ENCODE results near the gene FAR2. TPM values are rescaled to one million over a fixed set of nuclear protein-coding genes. Genes with fewer than 3 reads are reported as not detected.
A peak's percentile ranks its signal among the peaks of the same experiment; 100 is the strongest.

FAR2 gene
- total RNA-seq, 4 donors from 2014 or later, result 8.4 to 16.6 (median 8.8) TPM

DNA sequence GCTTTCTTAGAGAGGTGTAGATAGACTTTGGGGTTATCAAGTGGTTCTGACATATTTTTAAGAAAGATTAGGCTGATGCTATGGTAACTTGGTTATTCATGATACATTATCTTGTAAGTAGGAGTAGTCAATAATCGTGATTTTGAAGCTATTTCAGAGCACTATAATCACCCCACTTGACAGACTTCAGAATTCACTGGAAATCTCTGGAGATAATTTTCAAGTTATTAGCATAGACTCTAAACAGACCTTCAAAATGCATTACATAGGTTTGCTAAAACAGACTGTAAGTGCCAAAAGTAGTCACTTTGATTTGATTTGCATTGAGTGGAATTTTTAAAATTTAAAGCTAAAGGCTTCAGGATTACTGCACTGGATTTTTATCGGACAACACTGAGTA is 157.6 kb downstream of the FAR2 start:
- 84 to 96% methylated on average over 2 of the region's 2 CpGs for WGBS, 2 donors
- no peak overlapping the region for H3K27ac ChIP-seq

DNA sequence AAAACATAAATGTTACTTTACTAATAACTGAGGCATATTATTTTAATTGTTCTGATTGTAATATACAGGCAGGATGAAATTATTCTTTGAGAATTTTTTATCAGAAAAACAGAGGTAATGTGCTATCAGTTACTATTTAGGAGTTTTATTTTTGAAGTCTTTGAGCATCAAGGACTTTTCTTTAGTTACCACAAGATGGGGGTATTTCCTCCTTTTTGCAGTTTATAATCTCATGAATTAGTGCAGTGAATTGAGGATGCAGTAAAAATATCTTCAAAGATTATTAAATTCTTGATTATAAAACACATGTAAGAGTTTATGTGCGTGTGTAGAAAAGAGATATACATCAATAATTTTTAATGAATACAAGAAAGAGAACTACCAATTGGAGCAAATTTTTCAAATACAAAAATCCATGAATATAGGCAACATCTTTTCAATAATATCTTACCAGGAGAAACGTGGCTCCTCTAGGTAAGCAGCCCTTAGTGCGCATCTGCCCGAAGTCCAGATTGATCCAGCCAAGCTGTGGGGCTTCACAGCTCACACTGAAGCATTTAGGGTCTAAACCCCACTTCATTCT is 160.3 kb downstream of the FAR2 start:
- no peaks in the 10 kb centered on the region for H3K4me1 ChIP-seq
- 62 to 84% methylated on average over 4 of the region's 4 CpGs for WGBS, 2 donors
- no peaks in the 10 kb centered on the region for H3K36me3 ChIP-seq
- no peaks in the 10 kb centered on the region for H3K27me3 ChIP-seq
- H3K4me3 ChIP-seq, result no peak overlapping the region
- no peaks in the 10 kb centered on the region for H3K9me3 ChIP-seq
- TF ChIP-seq POLR2A (IDR thresholded peaks at IDR 0.05) (no peak), EP300 (IDR thresholded peaks at IDR 0.05) (no peak)
- TF ChIP-seq, protein P1, sequence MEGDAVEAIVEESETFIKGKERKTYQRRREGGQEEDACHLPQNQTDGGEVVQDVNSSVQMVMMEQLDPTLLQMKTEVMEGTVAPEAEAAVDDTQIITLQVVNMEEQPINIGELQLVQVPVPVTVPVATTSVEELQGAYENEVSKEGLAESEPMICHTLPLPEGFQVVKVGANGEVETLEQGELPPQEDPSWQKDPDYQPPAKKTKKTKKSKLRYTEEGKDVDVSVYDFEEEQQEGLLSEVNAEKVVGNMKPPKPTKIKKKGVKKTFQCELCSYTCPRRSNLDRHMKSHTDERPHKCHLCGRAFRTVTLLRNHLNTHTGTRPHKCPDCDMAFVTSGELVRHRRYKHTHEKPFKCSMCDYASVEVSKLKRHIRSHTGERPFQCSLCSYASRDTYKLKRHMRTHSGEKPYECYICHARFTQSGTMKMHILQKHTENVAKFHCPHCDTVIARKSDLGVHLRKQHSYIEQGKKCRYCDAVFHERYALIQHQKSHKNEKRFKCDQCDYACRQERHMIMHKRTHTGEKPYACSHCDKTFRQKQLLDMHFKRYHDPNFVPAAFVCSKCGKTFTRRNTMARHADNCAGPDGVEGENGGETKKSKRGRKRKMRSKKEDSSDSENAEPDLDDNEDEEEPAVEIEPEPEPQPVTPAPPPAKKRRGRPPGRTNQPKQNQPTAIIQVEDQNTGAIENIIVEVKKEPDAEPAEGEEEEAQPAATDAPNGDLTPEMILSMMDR (IDR thresholded peaks at IDR 0.05), result peak in 3 of 5 experiments; percentile 12 to 26 (median 13)
- DNase-seq (ENCODE audit: low spot score in 2 of 2), result no peak
- no peak overlapping the region for H3K27ac ChIP-seq

More for the DNA sequence above, 157.6 kb downstream of the FAR2 start:
- H3K36me3 ChIP-seq, result no peaks in the 10 kb centered on the region
- TF ChIP-seq EP300 (IDR thresholded peaks at IDR 0.05) (no peak), POLR2A (IDR thresholded peaks at IDR 0.05) (no peak)
- TF ChIP-seq, protein P1 (IDR thresholded peaks at IDR 0.05), result no peak
- H3K4me3 ChIP-seq, result no peak overlapping the region
- H3K9me3 ChIP-seq, result no peaks in the 10 kb centered on the region
- no peaks in the 10 kb centered on the region for H3K27me3 ChIP-seq
- no peaks in the 10 kb centered on the region for H3K4me1 ChIP-seq
- DNase-seq (ENCODE audit: low spot score in 2 of 2), result no peak

DNA sequence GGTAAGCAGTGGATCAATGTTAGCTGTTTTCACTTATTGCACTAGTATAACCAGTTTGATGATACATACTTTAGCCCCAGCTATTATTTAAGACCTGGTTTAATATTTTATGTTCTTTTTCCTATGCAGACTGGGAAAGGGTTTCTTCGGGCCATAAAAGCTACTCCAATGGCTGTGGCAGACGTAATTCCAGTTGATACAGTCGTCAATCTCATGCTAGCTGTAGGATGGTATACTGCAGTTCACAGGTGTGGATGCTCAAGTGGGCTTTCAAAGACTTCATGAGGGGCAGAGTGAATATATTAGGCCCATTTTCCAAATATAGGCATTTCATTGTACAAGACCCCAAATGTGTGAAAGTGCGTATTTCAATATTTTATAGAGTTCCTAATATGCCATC is 161.8 kb downstream of the FAR2 start:
- H3K4me3 ChIP-seq, result no peak overlapping the region
- no peaks in the 10 kb centered on the region for H3K4me1 ChIP-seq
- no peak overlapping the region for H3K27ac ChIP-seq
- H3K27me3 ChIP-seq, result no peaks in the 10 kb centered on the region
- DNase-seq (ENCODE audit: low spot score in 2 of 2), result no peak
- no peak for TF ChIP-seq EP300 (IDR thresholded peaks at IDR 0.05)
- TF ChIP-seq POLR2A (IDR thresholded peaks at IDR 0.05), result no peak
- TF ChIP-seq, protein P1 (IDR thresholded peaks at IDR 0.05), result no peak
- no peaks in the 10 kb centered on the region for H3K36me3 ChIP-seq
- H3K9me3 ChIP-seq, result no peaks in the 10 kb centered on the region
- 87 to 89% methylated on average over 4 of the region's 4 CpGs for WGBS, 2 donors

DNA sequence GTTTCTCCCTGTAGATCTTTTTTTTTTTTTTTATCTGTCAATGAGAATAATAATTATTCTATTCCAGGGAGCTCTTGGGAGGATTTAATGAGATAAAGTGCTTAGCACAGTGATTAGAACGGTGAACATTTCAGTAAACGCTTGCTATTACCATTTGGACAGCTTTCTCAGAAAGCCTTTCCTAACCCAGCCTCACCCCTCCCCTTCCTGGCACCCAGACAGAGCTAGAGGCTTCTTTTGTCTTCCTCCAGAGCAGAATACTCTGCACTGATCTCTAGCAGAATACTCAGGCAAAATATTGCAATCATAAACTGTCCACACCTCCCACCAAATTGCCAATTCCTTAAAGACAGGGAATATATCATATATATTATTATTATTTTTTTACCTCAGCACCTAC is 165.3 kb downstream of the FAR2 start:
- H3K27me3 ChIP-seq, result no peaks in the 10 kb centered on the region
- WGBS, 2 donors, result 14 to 26% methylated on average over 2 of the region's 2 CpGs
- H3K9me3 ChIP-seq, result no peaks in the 10 kb centered on the region
- H3K4me3 ChIP-seq, result no peak overlapping the region
- H3K36me3 ChIP-seq, result no peaks in the 10 kb centered on the region
- H3K27ac ChIP-seq, result no peak overlapping the region
- H3K4me1 ChIP-seq, result no peaks in the 10 kb centered on the region
- no peak for TF ChIP-seq EP300 (IDR thresholded peaks at IDR 0.05)
- TF ChIP-seq, protein P1 (IDR thresholded peaks at IDR 0.05), result no peak
- no peak for DNase-seq (ENCODE audit: low spot score in 2 of 2)

DNA sequence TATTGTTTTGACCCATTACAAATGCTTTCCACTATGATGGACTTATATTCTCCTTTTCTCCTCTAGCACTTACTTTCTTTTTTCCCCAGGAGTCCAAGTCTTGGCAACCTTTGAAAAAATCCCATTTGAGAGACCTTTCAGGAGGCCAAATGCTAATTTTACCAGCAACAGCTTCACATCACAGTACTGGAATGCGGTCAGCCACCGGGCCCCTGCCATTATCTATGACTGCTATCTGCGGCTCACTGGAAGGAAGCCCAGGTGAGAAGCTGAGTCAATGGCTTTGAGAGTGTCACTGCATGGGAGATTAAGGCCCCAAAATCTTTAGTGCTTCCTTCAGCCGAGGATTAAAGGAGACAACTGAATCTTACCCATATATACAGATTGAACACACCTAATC is 167.7 kb downstream of the FAR2 start:
- Histone ChIP-seq H3K36me3 (peaks cover 0 to 8% (median 0%) of the 10 kb centered on the region in 3 donors), H3K27ac (no peak overlapping the region), H3K4me3 (no peak overlapping the region), H3K4me1 (no peaks in the 10 kb centered on the region), H3K9me3 (no peaks in the 10 kb centered on the region), H3K27me3 (no peaks in the 10 kb centered on the region)
- 59 to 69% methylated on average over 4 of the region's 4 CpGs for WGBS, 2 donors
- TF ChIP-seq EP300 (IDR thresholded peaks at IDR 0.05) (no peak), POLR2A (IDR thresholded peaks at IDR 0.05) (no peak)
- TF ChIP-seq, protein P1 (IDR thresholded peaks at IDR 0.05), result no peak
- no peak for DNase-seq (ENCODE audit: low spot score in 2 of 2)

All from tibial nerve (tissue), 4 donors.